OCI-LY7 (cell line): Measurements from ENCODE around the gene WWOX. TPM values are rescaled to one million over a fixed set of nuclear protein-coding genes. Genes with fewer than 3 reads are reported as not detected.

ENCODE experiments used
- BruUV-seq: library from RNA; stranded (reverse); fragments of 400-500 nt; replicated peaks from 2 replicates; lab custom pipeline; 2021; lab: Mats Ljungman, UMichigan
- CTCF ChIA-PET: fragments of 300-600 bp; sonication (Branson Sonifier 250); formaldehyde crosslinking; loops from one replicate; lab custom pipeline; 2022; ENCODE audit warnings: antibody characterized with exemption; ENCODE audit not compliant: unreplicated experiment; lab: Charles Lee
- POLR2A ChIA-PET: fragments of 300-600 bp; sonication (Branson Sonifier 250); formaldehyde crosslinking; loops from one replicate; lab custom pipeline; 2022; ENCODE audit warnings: antibody characterized with exemption; lab: Charles Lee
- DNase-seq: peaks from one replicate; pipeline ENCODE4 v3.0.0-alpha.2; 2015; ENCODE audit warnings: low spot score
- H2AFZ ChIP-seq: fragments of 200-600 bp; sonication (generic), shearing (Covaris generic); 2 replicates; pipeline ENCODE4 v1.6.1; 2014; ENCODE audit warnings: mild to moderate bottlenecking, antibody characterized with exemption, low read length, moderate library complexity
- H3K27ac ChIP-seq: fragments of 200-600 bp; sonication (generic); 2 replicates; pipeline ENCODE4 v1.5.1; 2014; ENCODE audit warnings: mixed run types, low read depth, mild to moderate bottlenecking, moderate library complexity, low read length, inconsistent platforms; ENCODE audit not compliant: poor library complexity, severe bottlenecking
- H3K36me3 ChIP-seq: fragments of 200-600 bp; sonication (generic); 2 replicates; pipeline ENCODE4 v1.6.1; 2014; ENCODE audit warnings: mild to moderate bottlenecking, antibody characterized with exemption, low read length, moderate library complexity, mixed read lengths; ENCODE audit not compliant: insufficient read depth
- H3K4me1 ChIP-seq: fragments of 200-600 bp; sonication (generic); 2 replicates; pipeline ENCODE4 v1.5.1; 2014; ENCODE audit warnings: mild to moderate bottlenecking, low read length; ENCODE audit not compliant: insufficient read depth, poor library complexity, severe bottlenecking
- H3K4me2 ChIP-seq: fragments of 200-600 bp; sonication (generic); 2 replicates; pipeline ENCODE4 v1.6.1; 2014; ENCODE audit warnings: mild to moderate bottlenecking, low read length
- H3K4me3 ChIP-seq: fragments of 200-600 bp; sonication (generic); 2 replicates; pipeline ENCODE4 v1.5.1; 2014; ENCODE audit warnings: mild to moderate bottlenecking, low read depth, low read length; ENCODE audit not compliant: poor library complexity, severe bottlenecking
- H3K79me2 ChIP-seq: fragments of 200-600 bp; sonication (generic); 2 replicates; pipeline ENCODE4 v1.6.1; 2016; ENCODE audit warnings: low read depth, mild to moderate bottlenecking, low read length, moderate library complexity, mixed read lengths; ENCODE audit not compliant: insufficient read depth
- H3K9me2 ChIP-seq: fragments of 200-600 bp; sonication (generic); 2 replicates; pipeline ENCODE4 v1.6.1; 2016; ENCODE audit warnings: mild to moderate bottlenecking, low read length, mixed read lengths; ENCODE audit not compliant: insufficient read depth
- H3K9me3 ChIP-seq: fragments of 200-600 bp; sonication (generic); 2 replicates; pipeline ENCODE4 v1.6.1; 2014; ENCODE audit warnings: mild to moderate bottlenecking, mixed run types, low read length, mixed read lengths
- H4K20me1 ChIP-seq: fragments of 200-600 bp; sonication (generic); 2 replicates; pipeline ENCODE4 v1.6.1; 2014; ENCODE audit warnings: mild to moderate bottlenecking, antibody characterized with exemption, low read length, moderate library complexity, mixed read lengths; ENCODE audit not compliant: insufficient read depth
- EZH2phosphoT487 ChIP-seq: fragments of 200-600 bp; sonication (generic); IDR thresholded peaks from 2 replicates; pipeline ENCODE4 v1.6.1; 2018; ENCODE audit warnings: low read depth, borderline replicate concordance, mild to moderate bottlenecking, mixed run types, antibody characterized with exemption, low read length, moderate library complexity, mixed read lengths
- intact Hi-C: fragments of 100-400 bp; cut with micrococcal nuclease; formaldehyde crosslinking; loops from one replicate; pipeline ENCODE4 v1.10.0; 2022; ENCODE audit not compliant: unreplicated experiment
- total RNA-seq, 2 experiments: library from RNA; depleted of rRNA in 1 of 2; stranded (reverse); fragments of >200 nt in 1 of 2; shearing (Covaris generic) in 1 of 2; gene quantifications; 2 replicates each; pipeline ENCODE4 v1.2.3, GENCODE V29; 2014 to 2022
- TF ChIP-seq, protein P1 (sequence below): fragments of 200-600 bp; sonication (generic); conservative IDR thresholded peaks from 2 replicates; pipeline ENCODE4 v1.5.1; 2014; ENCODE audit warnings: mild to moderate bottlenecking, antibody characterized with exemption, low read length, moderate library complexity, mixed read lengths

WWOX gene
- total RNA-seq, 2 experiments from 2014 or later: 40.2 to 47.6 TPM

DNA sequence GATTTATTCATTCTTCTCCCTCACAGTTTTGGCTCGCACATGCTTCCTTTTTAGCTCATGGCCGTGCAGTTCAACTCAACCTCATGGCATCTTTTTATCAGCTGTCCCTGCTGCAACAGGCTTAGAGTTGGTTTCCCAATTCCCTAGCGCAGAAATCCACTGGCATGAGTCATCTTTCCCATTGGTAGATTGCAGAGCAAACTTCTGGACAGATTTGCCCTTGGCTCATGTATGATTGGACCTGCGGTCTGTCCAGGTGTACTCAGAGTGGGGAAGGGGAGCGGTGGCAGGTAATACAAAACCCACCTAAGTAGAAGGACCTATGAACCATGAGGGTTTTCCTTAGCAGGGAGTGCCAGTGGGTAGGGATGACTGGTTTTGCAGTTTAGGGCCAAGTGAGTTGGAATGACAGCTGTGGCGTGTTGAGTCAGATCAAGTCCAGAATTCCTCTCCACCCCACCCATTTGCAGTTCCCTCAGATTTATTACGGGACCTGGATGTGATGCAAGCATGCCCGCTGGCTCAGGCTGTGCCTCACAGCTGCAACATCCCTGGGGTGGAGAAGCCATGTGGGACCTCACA is 584.7 kb downstream of the WWOX start:
- H3K36me3 ChIP-seq: no peaks in the 10 kb centered on the region
- no peaks in the 10 kb centered on the region for H3K4me1 ChIP-seq
- ChIA-PET CTCF (no interaction called here), POLR2A (no interaction called here)
- BruUV-seq: no TSS peak
- no peak overlapping the region for H3K4me2 ChIP-seq
- no peak overlapping the region for H3K4me3 ChIP-seq
- no peak overlapping the region for H2AFZ ChIP-seq
- no peak for DNase-seq
- no peaks in the 10 kb centered on the region for H3K9me3 ChIP-seq
- H3K27ac ChIP-seq: no peak overlapping the region
- H4K20me1 ChIP-seq: no peaks in the 10 kb centered on the region
- no peak for TF ChIP-seq EZH2phosphoT487
- TF ChIP-seq, protein P1, sequence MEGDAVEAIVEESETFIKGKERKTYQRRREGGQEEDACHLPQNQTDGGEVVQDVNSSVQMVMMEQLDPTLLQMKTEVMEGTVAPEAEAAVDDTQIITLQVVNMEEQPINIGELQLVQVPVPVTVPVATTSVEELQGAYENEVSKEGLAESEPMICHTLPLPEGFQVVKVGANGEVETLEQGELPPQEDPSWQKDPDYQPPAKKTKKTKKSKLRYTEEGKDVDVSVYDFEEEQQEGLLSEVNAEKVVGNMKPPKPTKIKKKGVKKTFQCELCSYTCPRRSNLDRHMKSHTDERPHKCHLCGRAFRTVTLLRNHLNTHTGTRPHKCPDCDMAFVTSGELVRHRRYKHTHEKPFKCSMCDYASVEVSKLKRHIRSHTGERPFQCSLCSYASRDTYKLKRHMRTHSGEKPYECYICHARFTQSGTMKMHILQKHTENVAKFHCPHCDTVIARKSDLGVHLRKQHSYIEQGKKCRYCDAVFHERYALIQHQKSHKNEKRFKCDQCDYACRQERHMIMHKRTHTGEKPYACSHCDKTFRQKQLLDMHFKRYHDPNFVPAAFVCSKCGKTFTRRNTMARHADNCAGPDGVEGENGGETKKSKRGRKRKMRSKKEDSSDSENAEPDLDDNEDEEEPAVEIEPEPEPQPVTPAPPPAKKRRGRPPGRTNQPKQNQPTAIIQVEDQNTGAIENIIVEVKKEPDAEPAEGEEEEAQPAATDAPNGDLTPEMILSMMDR: no peak
- intact Hi-C loops: no loop called here
- H3K9me2 ChIP-seq: no peaks in the 10 kb centered on the region
- H3K79me2 ChIP-seq: no peaks in the 10 kb centered on the region

- Histone ChIP-seq H3K4me2 (no peak overlapping the region), H3K4me3 (no peak overlapping the region), H4K20me1 (no peaks in the 10 kb centered on the region), H3K4me1 (no peaks in the 10 kb centered on the region), H3K79me2 (no peaks in the 10 kb centered on the region), H3K9me2 (no peaks in the 10 kb centered on the region), H3K36me3 (no peaks in the 10 kb centered on the region), H3K27ac (no peak overlapping the region), H3K9me3 (no peaks in the 10 kb centered on the region), H2AFZ (no peak overlapping the region)
- intact Hi-C loops: no loop called here
- ChIA-PET CTCF (no interaction called here), POLR2A (interaction anchor here (0.6 kb wide), 1 partner anchor 43 kb away, joined by 4 read pairs; no protein-coding TSS in a partner anchor)
- no peak for DNase-seq
- BruUV-seq: no TSS peak
- TF ChIP-seq EZH2phosphoT487: no peak
- TF ChIP-seq, protein P1: no peak
Measured at GRCh38 chr16:78684655-78685375, 585.4 kb downstream of the WWOX start.

GRCh38 chr16:78686601-78687000 is 587.1 kb downstream of the WWOX start:
- no peak for DNase-seq
- no peaks in the 10 kb centered on the region for H3K4me1 ChIP-seq
- CTCF ChIA-PET: no interaction called here
- no peak for TF ChIP-seq EZH2phosphoT487
- TF ChIP-seq, protein P1: no peak
- no peaks in the 10 kb centered on the region for H3K36me3 ChIP-seq
- no peaks in the 10 kb centered on the region for H3K79me2 ChIP-seq
- intact Hi-C loops: no loop called here
- H4K20me1 ChIP-seq: no peaks in the 10 kb centered on the region
- no peaks in the 10 kb centered on the region for H3K9me2 ChIP-seq
- H3K9me3 ChIP-seq: no peaks in the 10 kb centered on the region
- H3K4me3 ChIP-seq: no peak overlapping the region
- BruUV-seq: no TSS peak
- H3K27ac ChIP-seq: no peak overlapping the region
- H3K4me2 ChIP-seq: no peak overlapping the region
- POLR2A ChIA-PET: no interaction called here
- H2AFZ ChIP-seq: no peak overlapping the region
